Activated naive CD4-positive, alpha-beta T cell treated with anti-CD3 and anti-CD28 coated beads, Interleukin-2, amount 50 U/mL, for 72 hours (primary cell): Measurements from ENCODE around the gene FILIP1. TPM values are rescaled to one million over a fixed set of nuclear protein-coding genes. Genes with fewer than 3 reads are reported as not detected.

Experiments used
- ATAC-seq, 2 donors: fragments of 150-1000 bp; cut with Tn5 transposase; 2 replicates each; pipeline ENCODE4 v1.10.0; 2021; ENCODE audit warnings: mild to moderate bottlenecking in 2 of 2, moderate library complexity in 2 of 2
- DNase-seq, 2 donors: peaks; one replicate each; pipeline ENCODE4 v3.0.0; 2021 to 2022; ENCODE audit warnings: low spot score in 2 of 2
- H3K27ac Mint-ChIP-seq, 2 donors: one replicate each; pipeline ENCODE4 v1.8.0; 2022; ENCODE audit warnings: mild to moderate bottlenecking in 2 of 2, mixed read lengths in 2 of 2
- H3K36me3 Mint-ChIP-seq, 2 donors: one replicate each; pipeline ENCODE4 v1.8.0; 2022; ENCODE audit warnings: mixed read lengths in 2 of 2
- H3K9me3 Mint-ChIP-seq, 2 donors: one replicate each; pipeline ENCODE4 v1.8.0; 2022; ENCODE audit warnings: mixed read lengths in 2 of 2
- total RNA-seq, 2 donors: library from RNA; stranded (reverse); gene quantifications; one replicate each; pipeline ENCODE4 v1.2.3, GENCODE V29; 2022

The FILIP1 gene
- total RNA-seq, 2 donors from 2014 or later = not detected

DNA sequence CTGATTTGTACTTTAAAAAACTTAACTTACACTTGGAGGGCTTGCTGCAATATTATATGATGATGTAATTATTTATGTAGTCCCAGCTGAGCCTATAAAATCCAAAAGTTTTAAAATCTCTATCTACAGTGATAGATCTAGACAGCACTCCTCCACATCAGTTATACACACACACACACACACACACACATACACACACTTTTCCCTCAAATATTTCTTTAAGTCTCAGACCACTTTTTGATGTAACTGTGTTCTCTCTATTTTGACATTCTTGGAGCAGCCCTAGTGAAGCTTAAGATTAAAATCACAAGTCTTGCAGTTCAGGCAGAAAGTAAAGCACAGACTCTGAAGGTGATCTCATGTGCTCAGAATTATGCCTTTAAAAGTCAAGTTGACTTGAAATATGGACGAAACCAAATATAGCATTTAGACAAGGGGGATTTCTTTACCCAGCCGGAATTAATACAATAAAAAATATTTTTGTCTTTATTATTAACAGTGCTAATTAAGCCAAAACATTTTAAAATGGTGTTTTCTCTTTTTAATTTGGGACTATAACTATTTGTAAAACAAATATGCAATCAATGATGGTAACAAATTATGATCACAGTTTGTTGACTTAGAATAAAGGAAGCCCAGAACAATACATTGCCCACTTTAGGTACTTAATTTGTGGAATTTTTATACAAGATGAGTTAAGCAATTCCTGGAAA is 145.5 kb downstream of the FILIP1 start:
- Mint-ChIP-seq H3K9me3 (no peaks in the 10 kb centered on the region), H3K27ac (no peak overlapping the region), H3K36me3 (no peaks in the 10 kb centered on the region)
- DNase-seq (no peak), ATAC-seq (no peak)

- DNase-seq (no peak), ATAC-seq (no peak)
- no peak overlapping the region for H3K27ac Mint-ChIP-seq
- H3K36me3 Mint-ChIP-seq = no peaks in the 10 kb centered on the region
- no peaks in the 10 kb centered on the region for H3K9me3 Mint-ChIP-seq
These were observed 148.2 kb downstream of the FILIP1 start for GRCh38 chr6:75345413-75345812.

DNA sequence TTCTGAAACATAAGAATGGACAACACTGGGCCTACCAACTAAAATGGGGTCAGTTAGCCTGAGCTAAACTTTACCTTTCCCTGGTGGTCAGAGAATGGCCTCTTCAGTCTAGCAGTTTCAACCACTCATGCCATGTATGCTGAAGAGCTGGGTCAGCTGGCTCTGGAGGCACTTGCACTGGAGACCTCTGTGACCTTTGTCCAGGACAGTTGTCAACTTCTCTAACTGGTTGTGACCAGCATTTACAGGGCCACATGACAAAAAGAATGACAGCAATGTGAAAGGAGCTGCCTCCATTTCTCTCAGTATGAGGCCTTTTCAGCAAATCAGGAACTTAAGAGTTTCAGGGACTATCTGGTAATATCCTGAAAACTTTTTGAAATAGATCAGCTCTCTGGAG is 149.1 kb downstream of the FILIP1 start:
- no peak overlapping the region for H3K27ac Mint-ChIP-seq

GRCh38 chr6:75344021-75344420 is 149.6 kb downstream of the FILIP1 start:
- H3K27ac Mint-ChIP-seq = no peak overlapping the region
- ATAC-seq = no peak
- DNase-seq = no peak
- no peaks in the 10 kb centered on the region for H3K36me3 Mint-ChIP-seq
- no peaks in the 10 kb centered on the region for H3K9me3 Mint-ChIP-seq

More for the DNA sequence above, 149.1 kb downstream of the FILIP1 start:
- no peak for ATAC-seq
- H3K36me3 Mint-ChIP-seq = no peaks in the 10 kb centered on the region
- no peak for DNase-seq
- no peaks in the 10 kb centered on the region for H3K9me3 Mint-ChIP-seq

GRCh38 chr6:75337835-75338580 is 155.6 kb downstream of the FILIP1 start:
- Mint-ChIP-seq H3K9me3 (no peaks in the 10 kb centered on the region), H3K36me3 (no peaks in the 10 kb centered on the region), H3K27ac (no peak overlapping the region)
- DNase-seq = no peak
- peak in 1 of 2 donors; percentile 72 for ATAC-seq

DNA sequence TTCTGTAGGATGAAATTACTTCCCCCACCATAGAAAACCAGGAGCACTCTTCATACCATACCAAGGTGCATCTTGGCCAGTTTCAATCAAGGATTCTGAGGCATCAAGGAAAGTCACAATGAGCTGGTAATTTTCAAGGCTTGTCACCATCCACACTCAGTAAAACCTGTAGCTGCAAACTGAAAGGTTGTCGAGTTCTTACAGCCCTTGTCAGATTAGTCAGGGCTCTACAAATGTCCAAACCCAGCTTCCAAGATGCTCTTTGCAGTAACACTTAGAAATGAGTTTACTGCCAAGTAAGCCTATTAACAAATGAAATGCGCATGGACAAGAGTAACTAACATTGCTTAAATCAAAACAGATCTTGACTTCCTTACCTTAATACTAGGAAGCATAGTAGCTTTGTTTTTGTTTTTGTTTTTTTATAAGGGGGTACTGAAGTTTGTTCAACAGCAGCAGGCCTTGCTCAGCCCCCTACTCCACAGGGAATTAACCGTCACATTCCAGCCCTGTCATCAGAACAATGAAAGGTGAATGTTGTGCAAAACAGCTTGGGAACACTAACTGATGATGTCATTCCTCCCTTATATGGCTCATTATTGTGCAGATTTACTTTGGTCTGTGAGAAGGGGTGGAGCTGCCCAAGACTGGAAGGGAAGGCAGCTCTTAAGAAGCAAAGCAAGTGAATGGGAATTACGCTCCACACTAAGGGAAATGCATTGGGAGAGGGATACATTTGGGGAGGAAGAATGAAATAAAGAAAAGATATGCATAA is 159.1 kb downstream of the FILIP1 start:
- Mint-ChIP-seq H3K36me3 (no peaks in the 10 kb centered on the region), H3K9me3 (no peaks in the 10 kb centered on the region), H3K27ac (no peak overlapping the region)
- no peak for ATAC-seq
- no peak for DNase-seq

GRCh38 chr6:75333676-75334200 is 159.9 kb downstream of the FILIP1 start:
- Mint-ChIP-seq H3K9me3 (no peaks in the 10 kb centered on the region), H3K27ac (no peak overlapping the region), H3K36me3 (no peaks in the 10 kb centered on the region)
- no peak for ATAC-seq
- DNase-seq = no peak

GRCh38 chr6:75331151-75331550 is 162.4 kb downstream of the FILIP1 start:
- Mint-ChIP-seq H3K27ac (no peak overlapping the region), H3K36me3 (no peaks in the 10 kb centered on the region), H3K9me3 (no peaks in the 10 kb centered on the region)
- no peak for ATAC-seq
- DNase-seq = no peak

DNA sequence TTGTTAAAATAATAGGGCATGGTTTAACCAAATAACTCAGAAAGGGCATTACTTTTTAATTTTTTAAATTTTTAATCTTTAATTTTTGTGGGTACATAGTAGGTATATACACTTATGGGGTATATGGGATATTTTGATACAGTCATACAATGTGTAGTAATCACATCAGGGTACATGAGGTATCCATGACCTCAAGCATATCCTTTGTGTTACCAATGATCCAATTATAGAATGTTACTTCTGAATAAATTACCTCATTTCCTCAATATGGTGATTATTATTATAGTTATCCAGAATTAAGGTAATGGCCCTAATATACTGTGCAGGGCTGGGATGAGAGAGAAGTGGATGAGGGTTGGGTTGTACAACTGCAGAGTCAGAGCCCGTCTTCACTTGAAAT is 163.9 kb downstream of the FILIP1 start:
- no peaks in the 10 kb centered on the region for H3K36me3 Mint-ChIP-seq
- peaks cover 0 to 3% of the 10 kb centered on the region in 2 donors for H3K9me3 Mint-ChIP-seq
- DNase-seq (no peak), ATAC-seq (no peak)
- H3K27ac Mint-ChIP-seq = no peak overlapping the region

- Mint-ChIP-seq H3K9me3 (peaks cover 0 to 3% of the 10 kb centered on the region in 2 donors), H3K36me3 (no peaks in the 10 kb centered on the region), H3K27ac (no peak overlapping the region)
- ATAC-seq = no peak
- DNase-seq = no peak
These were observed 165.8 kb downstream of the FILIP1 start for GRCh38 chr6:75327807-75328206.

GRCh38 chr6:75326557-75327258 is 166.9 kb downstream of the FILIP1 start:
- no peaks in the 10 kb centered on the region for H3K36me3 Mint-ChIP-seq
- no peak for ATAC-seq

DNA sequence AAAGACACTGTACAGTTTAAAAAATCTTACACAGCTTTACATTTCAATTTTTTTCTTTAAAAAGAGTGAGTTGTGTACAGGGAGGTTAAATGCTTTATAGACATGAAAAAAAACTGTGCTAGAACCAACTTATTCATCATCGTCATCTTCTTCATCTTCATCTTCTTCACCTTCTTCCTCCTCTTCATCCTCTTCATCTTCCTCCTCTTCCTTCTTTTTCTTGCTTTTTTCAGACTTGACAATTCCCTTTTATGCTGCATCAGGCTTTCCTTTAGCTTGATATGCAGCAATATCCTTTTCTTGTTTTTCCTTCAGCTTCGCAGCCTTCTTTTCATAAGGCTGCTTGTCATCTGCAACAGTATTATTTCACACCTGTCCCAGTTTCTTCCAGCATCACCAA is 174.7 kb downstream of the FILIP1 start:
- DNase-seq (no peak), ATAC-seq (no peak)
- H3K9me3 Mint-ChIP-seq = no peaks in the 10 kb centered on the region
- H3K36me3 Mint-ChIP-seq = no peaks in the 10 kb centered on the region
- no peak overlapping the region for H3K27ac Mint-ChIP-seq

More at GRCh38 chr6:75326557-75327258, 166.9 kb downstream of the FILIP1 start:
- DNase-seq = no peak
- Mint-ChIP-seq H3K27ac (no peak overlapping the region), H3K9me3 (peaks cover 0 to 3% of the 10 kb centered on the region in 2 donors)

DNA sequence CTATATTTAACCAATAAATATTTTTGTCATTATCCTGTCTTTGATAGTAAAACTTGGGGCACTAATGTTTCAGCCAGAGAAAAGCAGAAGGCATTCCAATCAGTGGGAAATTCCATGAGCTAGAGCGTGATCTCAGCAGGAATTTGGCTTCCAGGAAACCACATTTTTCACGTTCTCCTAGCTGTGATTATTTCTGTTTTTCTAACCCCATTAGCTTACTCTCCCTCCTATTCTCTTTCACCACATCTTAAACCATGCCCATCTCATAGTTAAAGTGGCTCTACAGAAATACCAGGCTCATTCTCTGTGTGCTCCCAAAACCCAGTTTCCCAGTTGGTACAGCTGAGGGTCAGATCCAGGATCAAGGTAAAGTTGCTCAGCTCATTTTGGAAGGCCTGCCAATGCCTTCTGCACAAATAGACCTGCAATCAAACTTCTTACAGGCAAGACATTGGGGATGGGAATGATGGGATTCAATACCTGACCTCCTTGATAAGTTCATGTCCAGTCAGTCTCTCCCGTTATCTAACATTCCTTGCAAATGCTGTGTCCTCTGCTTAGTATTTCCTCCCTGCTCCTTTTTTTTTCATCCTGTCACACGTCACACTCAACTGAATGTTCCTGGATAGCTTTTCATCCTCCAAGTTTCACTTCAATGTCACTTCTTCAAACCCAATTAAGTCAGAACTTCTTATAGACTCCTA is 175.9 kb downstream of the FILIP1 start:
- Mint-ChIP-seq H3K9me3 (no peaks in the 10 kb centered on the region), H3K36me3 (no peaks in the 10 kb centered on the region), H3K27ac (no peak overlapping the region)
- ATAC-seq (no peak), DNase-seq (no peak)

GRCh38 chr6:75315978-75316377 is 177.6 kb downstream of the FILIP1 start:
- no peaks in the 10 kb centered on the region for H3K36me3 Mint-ChIP-seq
- ATAC-seq (no peak), DNase-seq (no peak)
- H3K27ac Mint-ChIP-seq = no peak overlapping the region
- no peaks in the 10 kb centered on the region for H3K9me3 Mint-ChIP-seq

- no peaks in the 10 kb centered on the region for H3K9me3 Mint-ChIP-seq
- ATAC-seq = no peak
- H3K27ac Mint-ChIP-seq = no peak overlapping the region
- DNase-seq = no peak
- H3K36me3 Mint-ChIP-seq = no peaks in the 10 kb centered on the region
These were observed 185.2 kb downstream of the FILIP1 start for GRCh38 chr6:75308250-75308988.
